ENCODE results near the gene CACTIN. TPM values are rescaled to one million over a fixed set of nuclear protein-coding genes. Genes with fewer than 3 reads are reported as not detected.

The CACTIN gene
- total and polyA plus RNA-seq, 2 of the 4 experiments (the other 2 are of a cell fraction) = 10.8 to 19.5 TPM

DNA sequence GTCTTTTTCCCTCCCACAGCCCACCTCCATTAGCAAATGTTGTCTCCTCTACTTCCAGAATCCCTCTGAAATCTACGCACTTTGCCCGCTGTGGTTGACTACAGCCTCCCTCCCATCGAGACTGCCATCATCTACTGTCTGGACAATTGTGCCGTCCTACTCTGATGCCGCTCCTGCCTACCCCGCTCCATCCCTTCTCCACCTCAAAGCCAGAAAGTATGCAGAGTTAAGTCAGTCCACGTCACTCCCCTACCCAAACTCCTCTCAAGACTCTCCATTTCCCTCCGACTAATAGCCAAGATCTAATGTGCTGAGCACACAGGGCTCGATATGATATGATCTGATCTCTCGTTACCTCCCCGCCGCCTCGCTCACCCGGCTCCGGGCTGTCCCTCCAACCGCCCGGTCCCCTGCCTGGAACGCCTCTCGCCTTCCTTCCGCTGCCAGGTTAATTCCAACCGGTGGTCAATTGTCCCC, 556 bp downstream of the CACTIN start:
- H2BK20ac ChIP-seq (ENCODE audit: low read depth, low read length) = no peak overlapping the region
- TF ChIP-seq CHD1 (IDR thresholded peaks at IDR 0.05; ENCODE audit: low read depth, low read length) (0 out of 2 replicates have a peak, but pooled peaks have one; percentile 41), POLR2A (IDR thresholded peaks at IDR 0.05; ENCODE audit: low read depth, low read length) (no peak)
- BruUV-seq (replicated peaks) = no TSS peak

More for the DNA sequence above, 556 bp downstream of the CACTIN start:
- Histone ChIP-seq H3K9ac (ENCODE audit: low read depth, low read length) (peak overlapping the region; percentile 83), H3K27me3 (ENCODE audit: control insufficient read depth, insufficient read depth, low read length) (no peaks in the 10 kb centered on the region), H3K4me1 (ENCODE audit: control insufficient read depth, insufficient read depth, low read length) (peaks cover 6% of the 10 kb centered on the region; the same call in 1 of the 2 replicates), H3K4me2 (ENCODE audit: low read depth, low read length) (peak overlapping the region; percentile 99), H3K4ac (ENCODE audit: low read depth, low read length) (peak overlapping the region; percentile 99), H2BK15ac (ENCODE audit: low read depth, low read length) (no peak overlapping the region), H4K91ac (ENCODE audit: insufficient read depth, low read depth, low read length) (no peak overlapping the region), H4K20me1 (ENCODE audit: insufficient read depth, low read length) (peaks cover 19% of the 10 kb centered on the region), H3K27ac (ENCODE audit: insufficient read depth, low read length) (peak overlapping the region; percentile 41; the same call in 1 of the 2 replicates), H3K4me3 (ENCODE audit: insufficient read depth, low read depth, low read length) (peak overlapping the region; percentile 91), H2AFZ (replicated peaks; ENCODE audit: low read length, poor library complexity) (peak overlapping the region; percentile 99), H3K18ac (ENCODE audit: low read depth, low read length) (no peak overlapping the region), H2AK9ac (replicated peaks; ENCODE audit: low read depth, low read length, poor library complexity) (peak overlapping the region; percentile 100), H3K56ac (ENCODE audit: extremely low read depth, insufficient read depth, low read length) (peak overlapping the region; percentile 14; the same call in 1 of the 2 replicates), H3K14ac (replicated peaks; ENCODE audit: low read depth, low read length) (0 out of 2 replicates have a peak overlapping the region, but pooled peaks have one; percentile 9), H3K79me1 (ENCODE audit: low read depth in 1 of 2, low read length in 2 of 2) (peaks cover 14 to 37% of the 10 kb centered on the region in 2 experiments; a peak in 3 of 4 replicates), H3K9me3 (ENCODE audit: control insufficient read depth, insufficient read depth, low read length) (no peaks in the 10 kb centered on the region), H2AK5ac (ENCODE audit: low read depth, low read length) (peak overlapping the region; percentile 57; the same call in 1 of the 2 replicates), H2BK120ac (ENCODE audit: low read depth, low read length) (no peak overlapping the region), H3K23ac (ENCODE audit: low read depth, low read length) (peak overlapping the region; percentile 8; the same call in 1 of the 2 replicates), H4K5ac (ENCODE audit: low read depth, low read length) (no peak overlapping the region; the same call in 1 of the 2 replicates), H3K9me1 (ENCODE audit: insufficient read depth, low read length) (peaks cover 3% of the 10 kb centered on the region; the same call in 1 of the 2 replicates), H3K36me3 (ENCODE audit: control insufficient read depth, insufficient read depth, low read length) (peaks cover 19% of the 10 kb centered on the region; the same call in 1 of the 2 replicates), H2BK5ac (ENCODE audit: low read depth, low read length, poor library complexity, severe bottlenecking) (no peak overlapping the region), H4K8ac (ENCODE audit: low read depth in 2 of 2, low read length in 2 of 2) (peak overlapping the region in 1 of 2 experiments; percentile 100; a peak in 3 of 4 replicates)
- POLR2A ChIA-PET (ENCODE audit: unreplicated experiment) = no interaction called here
- CTCF ChIA-PET = no interaction called here
- no peak for ATAC-seq (ENCODE audit: low read depth)
- dilution Hi-C loops (cut with HindIII; ENCODE audit: low sequenced_read_pairs, unreplicated experiment) = no loop called here
- in situ Hi-C loops (cut with MboI; ENCODE audit: low sequenced_read_pairs) = no loop called here
- intact Hi-C loops (cut with micrococcal nuclease) = loop anchor here (5.0 kb wide), 1 partner anchor 119 kb away; the partner anchor contains the start of gene FZR1
- 0% methylated on average over 18 of the region's 21 CpGs; no CpG with 5 or more reads in 1 of the 2 experiments for WGBS, 2 experiments (ENCODE audit: extremely low coverage in 2 of 2, insufficient read length in 1 of 2)
- DNase-seq = no peak

Data from IMR-90 (cell line).